Right atrium auricular region (tissue), 2 donors: ENCODE results near the gene NAA20. TPM values are rescaled to one million over a fixed set of nuclear protein-coding genes. Genes with fewer than 3 reads are reported as not detected.
A peak's percentile ranks its signal among the peaks of the same experiment; 100 is the strongest.
"Not testable (repeated sequence)": the region's sequence is repeated elsewhere in the genome, so short reads cannot be mapped to it uniquely, and the experiment has no call there.

ENCODE experiments used
- DNase-seq: peaks from one replicate; pipeline ENCODE4 v3.0.0-alpha.2; 2019; ENCODE audit warnings: low spot score
- H3K27ac ChIP-seq, 2 donors: fragments of 200-600 bp; sonication (generic); 1 replicate in 1 of 2; 2 replicates in 1 of 2; pipeline ENCODE4 v1.5.1; 2016 to 2019
- H3K27me3 ChIP-seq, 2 donors: fragments of 200-600 bp; sonication (generic); one replicate each; pipeline versions ENCODE4 v1.5.1 to v1.6.0; 2017 to 2019
- H3K36me3 ChIP-seq: fragments of 200-600 bp; sonication (generic); one replicate; pipeline ENCODE4 v1.5.1; 2016
- H3K4me1 ChIP-seq, 2 donors: fragments of 200-600 bp; sonication (generic); one replicate each; pipeline versions ENCODE4 v1.5.1 to v1.6.0; 2017 to 2019
- H3K4me3 ChIP-seq, 2 donors: fragments of 200-600 bp; sonication (generic); 1 replicate in 1 of 2; 2 replicates in 1 of 2; pipeline ENCODE4 v1.5.1; 2017 to 2019; ENCODE audit warnings: mild to moderate bottlenecking in 1 of 2, moderate library complexity in 1 of 2
- H3K9me3 ChIP-seq, 2 donors: fragments of 200-600 bp; sonication (generic); one replicate each; pipeline ENCODE4 v1.5.1; 2019
- total RNA-seq, 2 donors: library from RNA; depleted of rRNA; stranded (reverse); fragments of >200 nt; gene quantifications; one replicate each; pipeline ENCODE4 v1.1.0, GENCODE V29; 2016
- TF ChIP-seq, protein P1 (sequence below), 2 donors: fragments of 200-600 bp; sonication (generic); IDR thresholded peaks; one replicate each; pipeline ENCODE4 v1.5.1; 2019; ENCODE audit warnings: antibody characterized with exemption in 2 of 2

The NAA20 gene
- total RNA-seq, 2 donors from 2014 or later, result 32.2 to 33.8 TPM

DNA sequence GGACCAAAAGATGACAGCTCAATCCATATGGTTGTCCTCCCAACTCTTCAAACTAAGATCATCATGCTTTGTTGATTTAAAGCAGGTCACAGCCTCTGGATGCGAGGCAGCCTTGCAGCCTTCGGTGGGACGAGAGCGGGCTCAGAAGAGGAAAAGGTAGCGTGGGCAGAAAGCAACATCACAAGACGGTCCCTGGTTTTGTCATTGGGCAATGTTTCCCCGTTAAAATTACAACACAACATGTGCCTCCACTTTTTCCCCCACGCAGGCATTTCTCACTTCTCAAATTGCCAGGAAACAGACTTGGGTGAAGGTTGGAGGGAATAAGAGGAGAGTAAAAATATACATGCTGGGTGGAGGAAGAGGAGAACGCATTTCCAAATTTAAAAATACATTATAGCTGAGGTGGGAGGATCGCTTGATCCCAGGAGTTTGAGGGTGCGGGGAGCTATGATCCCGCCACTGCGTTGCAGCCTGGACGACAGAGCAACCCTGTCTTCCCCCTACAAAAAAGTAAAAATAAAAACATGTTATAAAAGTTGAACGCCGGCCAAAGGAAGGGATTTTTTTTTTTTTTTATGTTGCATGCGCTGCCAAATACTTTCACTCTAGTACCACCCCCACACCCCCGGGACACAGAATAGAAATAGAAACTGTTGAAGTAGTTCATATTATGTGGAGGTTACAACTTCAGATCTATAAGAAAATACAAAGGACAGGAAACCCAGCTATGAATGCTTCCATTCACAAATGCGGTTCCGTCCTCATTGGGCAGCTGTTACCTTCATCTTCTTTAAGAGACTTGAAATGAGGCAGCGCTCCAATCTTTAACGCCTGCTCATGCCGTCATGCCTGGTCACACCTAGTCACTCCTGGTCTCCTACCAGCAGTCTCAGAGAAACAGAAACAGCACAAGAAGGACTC is 13.9 kb upstream of the NAA20 start:
- peak; percentile 78 for DNase-seq
- peak overlapping the region; percentile 0 to 22 for H3K4me3 ChIP-seq

DNA sequence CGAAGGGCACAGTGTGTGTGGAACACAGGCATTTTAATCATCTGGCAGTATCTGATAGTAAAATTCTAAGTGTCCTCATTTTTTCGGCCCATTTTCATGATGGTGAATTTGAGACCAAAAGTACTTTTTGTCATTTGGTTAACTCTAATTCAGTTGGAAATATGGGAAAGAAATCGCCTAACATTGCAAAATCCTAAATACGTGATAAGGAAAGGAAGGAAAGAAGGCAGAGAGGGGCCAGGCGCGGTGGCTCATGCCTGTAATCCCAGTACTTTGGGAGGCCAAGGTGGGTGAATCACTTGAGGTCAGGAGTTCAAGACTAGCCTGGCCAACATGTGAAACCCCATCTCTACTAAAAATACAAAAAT is 13.2 kb upstream of the NAA20 start:
- peaks cover 34% of the 10 kb centered on the region for H3K36me3 ChIP-seq
- not testable (repeated sequence) for H3K9me3 ChIP-seq, DNase-seq, H3K27me3 ChIP-seq
- H3K27ac ChIP-seq, result peak overlapping the region; percentile 73 to 81
- H3K4me3 ChIP-seq, result peak overlapping the region; percentile 0 to 22
- peaks cover 0 to 41% of the 10 kb centered on the region in 2 donors for H3K4me1 ChIP-seq

More for the DNA sequence above, 13.9 kb upstream of the NAA20 start:
- peaks cover 0 to 41% of the 10 kb centered on the region in 2 donors for H3K4me1 ChIP-seq
- H3K9me3 ChIP-seq, result no peaks in the 10 kb centered on the region
- H3K27me3 ChIP-seq, result no peaks in the 10 kb centered on the region
- H3K36me3 ChIP-seq, result peaks cover 40% of the 10 kb centered on the region
- TF ChIP-seq, protein P1, sequence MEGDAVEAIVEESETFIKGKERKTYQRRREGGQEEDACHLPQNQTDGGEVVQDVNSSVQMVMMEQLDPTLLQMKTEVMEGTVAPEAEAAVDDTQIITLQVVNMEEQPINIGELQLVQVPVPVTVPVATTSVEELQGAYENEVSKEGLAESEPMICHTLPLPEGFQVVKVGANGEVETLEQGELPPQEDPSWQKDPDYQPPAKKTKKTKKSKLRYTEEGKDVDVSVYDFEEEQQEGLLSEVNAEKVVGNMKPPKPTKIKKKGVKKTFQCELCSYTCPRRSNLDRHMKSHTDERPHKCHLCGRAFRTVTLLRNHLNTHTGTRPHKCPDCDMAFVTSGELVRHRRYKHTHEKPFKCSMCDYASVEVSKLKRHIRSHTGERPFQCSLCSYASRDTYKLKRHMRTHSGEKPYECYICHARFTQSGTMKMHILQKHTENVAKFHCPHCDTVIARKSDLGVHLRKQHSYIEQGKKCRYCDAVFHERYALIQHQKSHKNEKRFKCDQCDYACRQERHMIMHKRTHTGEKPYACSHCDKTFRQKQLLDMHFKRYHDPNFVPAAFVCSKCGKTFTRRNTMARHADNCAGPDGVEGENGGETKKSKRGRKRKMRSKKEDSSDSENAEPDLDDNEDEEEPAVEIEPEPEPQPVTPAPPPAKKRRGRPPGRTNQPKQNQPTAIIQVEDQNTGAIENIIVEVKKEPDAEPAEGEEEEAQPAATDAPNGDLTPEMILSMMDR (IDR thresholded peaks at IDR 0.05), result no peak
- H3K27ac ChIP-seq, result peak overlapping the region; percentile 73 to 81

DNA sequence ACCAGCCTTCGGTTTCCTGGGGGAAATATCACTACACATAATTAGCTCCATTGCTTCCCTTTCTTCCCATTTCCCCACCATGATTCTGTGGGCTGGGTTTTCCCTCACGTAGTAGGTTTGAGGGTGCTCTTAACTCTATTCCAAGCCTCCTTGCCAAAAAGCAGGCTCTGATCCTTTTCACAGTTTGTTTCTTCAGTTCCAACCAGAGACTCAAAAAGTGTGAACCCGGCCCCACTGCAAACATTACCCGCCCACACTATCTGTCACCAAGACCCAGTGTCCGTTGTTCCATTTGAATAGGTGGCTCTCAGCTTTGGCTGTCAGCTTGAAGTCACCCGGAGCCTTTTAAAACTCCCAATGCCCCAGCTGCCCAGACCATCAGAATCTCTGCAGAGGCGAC is 11.8 kb upstream of the NAA20 start:
- no peak overlapping the region for H3K4me3 ChIP-seq
- H3K36me3 ChIP-seq, result peaks cover 20% of the 10 kb centered on the region
- no peaks in the 10 kb centered on the region for H3K27me3 ChIP-seq
- no peak for DNase-seq
- H3K4me1 ChIP-seq, result peaks cover 0 to 49% of the 10 kb centered on the region in 2 donors
- H3K9me3 ChIP-seq, result no peaks in the 10 kb centered on the region
- H3K27ac ChIP-seq, result peak overlapping the region in 1 of 2 donors; percentile 7
- TF ChIP-seq, protein P1 (IDR thresholded peaks at IDR 0.05), result no peak

DNA sequence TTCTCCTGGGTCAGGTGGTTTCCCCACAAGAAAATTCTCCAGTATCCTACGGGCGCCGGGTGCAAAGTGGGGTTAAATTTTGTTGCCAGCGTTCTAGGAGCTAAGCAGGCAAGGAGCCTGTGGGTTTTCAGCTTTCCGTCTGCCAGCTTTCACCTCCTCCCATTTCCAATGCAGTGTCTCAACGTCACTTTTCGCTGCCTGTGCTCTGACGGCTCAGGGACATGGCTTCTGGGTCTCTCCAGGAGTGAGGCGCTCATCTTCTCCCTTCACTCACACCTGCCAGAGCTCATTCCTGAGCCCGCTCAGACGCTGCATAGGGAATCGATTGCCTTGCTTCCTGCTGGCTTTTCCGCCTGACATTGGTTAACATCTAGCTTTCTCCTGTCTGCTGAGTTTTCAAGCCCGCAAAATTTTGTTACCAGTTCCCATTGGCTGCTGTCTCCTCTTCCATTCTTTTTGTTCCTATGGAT is 7.3 kb upstream of the NAA20 start:
- Histone ChIP-seq H3K9me3 (no peaks in the 10 kb centered on the region), H3K36me3 (no peaks in the 10 kb centered on the region), H3K4me3 (peak overlapping the region in 1 of 2 donors; percentile 4), H3K27ac (no peak overlapping the region), H3K27me3 (no peaks in the 10 kb centered on the region), H3K4me1 (peaks cover 0 to 26% of the 10 kb centered on the region in 2 donors)
- no peak for DNase-seq
- TF ChIP-seq, protein P1 (IDR thresholded peaks at IDR 0.05), result no peak

DNA sequence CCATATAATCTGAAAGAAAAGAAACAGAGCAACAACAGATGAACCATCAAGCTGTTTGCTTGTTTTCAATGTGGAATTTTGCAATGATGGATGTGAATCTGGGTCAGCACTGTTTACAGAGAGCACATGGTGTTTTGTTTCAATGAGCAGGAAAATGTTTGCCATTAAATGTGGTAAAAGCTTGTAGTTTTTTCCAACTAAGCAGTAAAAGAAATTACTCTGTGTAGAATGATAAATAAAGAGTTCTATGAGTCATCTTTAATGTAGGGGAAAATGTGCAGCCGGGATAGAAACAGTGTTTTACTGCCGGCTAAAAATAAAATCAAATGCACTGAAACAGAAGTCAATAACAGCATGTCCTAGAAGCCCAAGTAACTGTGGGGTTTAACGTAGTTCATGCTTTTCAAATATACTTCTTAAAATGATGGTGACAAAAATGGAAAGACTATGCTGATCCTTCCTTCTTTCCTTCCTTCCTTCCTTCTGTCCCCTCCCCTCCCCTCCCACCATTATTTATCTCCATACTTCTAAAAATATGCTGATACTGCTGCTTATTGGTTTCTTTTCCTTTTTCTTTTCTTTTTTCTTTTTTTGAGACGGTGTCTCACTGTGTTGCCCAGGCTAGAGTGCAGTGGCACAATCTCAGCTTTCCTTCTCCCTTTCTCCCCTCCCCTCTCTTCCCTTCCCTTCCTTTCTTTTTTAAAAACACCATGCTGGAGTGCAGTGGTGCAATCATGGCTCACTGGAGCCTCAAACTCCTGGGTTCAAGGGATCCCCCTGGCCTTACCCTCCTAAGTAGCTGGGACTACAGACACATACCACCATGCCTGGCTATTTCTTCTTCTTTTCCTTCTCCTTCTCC is 6.3 kb upstream of the NAA20 start:
- no peaks in the 10 kb centered on the region for H3K9me3 ChIP-seq
- no peak for DNase-seq
- H3K4me1 ChIP-seq, result peaks cover 0 to 17% of the 10 kb centered on the region in 2 donors
- H3K27me3 ChIP-seq, result no peaks in the 10 kb centered on the region
- H3K36me3 ChIP-seq, result no peaks in the 10 kb centered on the region
- TF ChIP-seq, protein P1 (IDR thresholded peaks at IDR 0.05), result no peak
- H3K27ac ChIP-seq, result peak overlapping the region; percentile 24 to 44
- H3K4me3 ChIP-seq, result no peak overlapping the region

DNA sequence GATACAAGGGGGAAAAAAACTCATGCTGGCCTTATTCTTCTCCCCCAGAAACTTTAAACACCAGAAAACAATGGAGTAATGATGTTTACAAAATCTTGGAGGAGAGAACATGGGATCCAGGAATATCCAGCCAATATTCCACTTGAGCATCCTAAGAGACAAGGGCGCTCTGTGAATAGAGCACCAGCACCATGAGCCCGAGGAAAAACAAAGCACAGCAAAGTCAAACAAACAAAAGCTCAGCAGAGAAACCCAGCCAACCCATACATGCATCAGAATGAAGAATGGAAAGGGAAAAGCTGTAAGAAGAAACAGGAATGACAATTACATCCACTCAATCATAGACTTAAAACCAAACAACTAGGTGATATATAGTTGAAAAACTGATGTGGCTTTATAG is 4.6 kb upstream of the NAA20 start:
- DNase-seq, result no peak
- no peaks in the 10 kb centered on the region for H3K9me3 ChIP-seq
- H3K27me3 ChIP-seq, result no peaks in the 10 kb centered on the region
- peaks cover 0 to 17% of the 10 kb centered on the region in 2 donors for H3K4me1 ChIP-seq
- no peaks in the 10 kb centered on the region for H3K36me3 ChIP-seq
- TF ChIP-seq, protein P1 (IDR thresholded peaks at IDR 0.05), result no peak
- no peak overlapping the region for H3K27ac ChIP-seq
- no peak overlapping the region for H3K4me3 ChIP-seq
